Nucleus accumbens (tissue), 56 donors: ENCODE results near the gene COLEC11.
"Not testable (repeated sequence)": the region's sequence is repeated elsewhere in the genome, so short reads cannot be mapped to it uniquely, and the experiment has no call there.

Experiments
- DNase-seq, 56 donors: peaks; one replicate each; lab custom pipeline; 2025; lab: John Stamatoyannopoulos, UW

COLEC11 gene

DNA sequence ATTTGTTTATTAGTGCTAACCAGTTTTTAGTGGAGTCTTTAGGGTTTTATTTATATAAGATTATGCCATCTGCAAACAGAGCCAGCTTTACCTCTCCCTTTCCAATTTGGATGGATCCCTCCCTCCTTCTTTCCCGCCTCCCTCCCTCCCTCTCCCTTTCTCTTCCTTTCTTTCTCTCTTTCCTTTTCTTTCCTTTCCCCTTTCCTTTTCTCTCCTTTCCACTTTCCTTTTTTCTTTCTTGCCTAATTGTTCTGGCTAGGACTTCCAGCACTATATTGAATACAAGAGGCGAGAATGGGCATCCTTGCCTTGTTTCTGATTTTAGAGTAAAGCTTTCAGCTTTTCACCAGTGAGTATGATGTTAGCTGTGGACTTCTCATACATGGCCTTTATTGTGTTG lies 24.1 kb downstream of the COLEC11 start:
- no peak for DNase-seq

DNA sequence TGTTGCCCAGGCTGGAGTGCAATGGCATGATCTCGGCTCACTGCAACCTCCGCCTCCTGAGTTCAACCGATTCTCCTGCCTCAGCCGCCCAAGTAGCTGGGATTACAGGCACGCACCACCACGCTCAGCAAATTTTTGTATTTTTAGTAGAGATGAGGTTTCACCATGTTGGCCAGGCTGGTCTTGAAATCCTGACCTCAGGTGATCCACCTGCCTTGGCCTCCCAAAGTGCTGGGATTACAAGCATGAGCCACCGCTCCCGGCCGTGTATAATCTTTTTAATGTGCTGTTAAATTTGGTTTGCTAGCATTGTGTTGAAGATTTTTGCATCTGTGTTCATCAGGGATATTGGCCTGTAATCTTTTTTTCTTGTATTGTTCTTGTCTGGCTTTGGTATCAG lies 24.7 kb downstream of the COLEC11 start:
- not testable (repeated sequence) for DNase-seq

DNA sequence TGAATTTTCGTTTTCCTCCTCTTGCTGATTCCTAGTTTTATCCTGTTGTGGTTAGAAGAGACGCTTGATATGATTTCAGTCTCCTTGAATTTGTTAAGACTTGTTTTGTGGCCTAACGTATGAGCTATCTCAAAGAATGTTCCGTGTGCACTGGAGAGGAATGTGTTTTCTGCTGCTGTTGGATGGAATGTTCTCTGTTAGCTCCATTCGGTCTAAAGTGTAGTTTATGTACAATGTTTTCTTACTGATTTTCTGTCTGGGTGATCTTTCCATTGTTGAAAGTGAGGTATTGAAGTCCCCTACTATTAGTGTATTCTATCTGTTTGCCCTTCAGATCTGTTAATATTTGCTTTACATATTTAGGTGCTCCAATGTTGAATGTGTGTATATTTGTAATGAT lies 25.9 kb downstream of the COLEC11 start:
- DNase-seq = no peak

DNA sequence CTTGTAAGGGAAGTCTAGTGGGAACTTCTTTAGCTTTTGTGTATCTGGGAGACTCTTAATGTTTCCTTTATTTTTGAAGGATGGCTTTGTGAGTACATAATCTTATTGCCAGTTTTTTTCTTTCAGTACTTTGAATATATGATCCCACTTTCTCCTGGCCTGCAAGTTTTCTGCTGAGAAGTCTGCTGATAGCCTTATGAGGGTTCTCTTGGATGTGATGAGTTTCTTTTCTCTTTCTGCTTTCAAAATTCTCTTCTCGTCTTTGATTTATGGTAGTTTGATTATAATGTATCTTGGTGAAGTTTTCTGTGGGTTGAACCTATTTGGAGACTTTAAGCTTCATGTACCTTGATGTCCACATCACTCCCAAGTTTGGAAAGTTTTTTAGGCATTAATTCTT lies 28.1 kb downstream of the COLEC11 start:
- DNase-seq = no peak

DNA sequence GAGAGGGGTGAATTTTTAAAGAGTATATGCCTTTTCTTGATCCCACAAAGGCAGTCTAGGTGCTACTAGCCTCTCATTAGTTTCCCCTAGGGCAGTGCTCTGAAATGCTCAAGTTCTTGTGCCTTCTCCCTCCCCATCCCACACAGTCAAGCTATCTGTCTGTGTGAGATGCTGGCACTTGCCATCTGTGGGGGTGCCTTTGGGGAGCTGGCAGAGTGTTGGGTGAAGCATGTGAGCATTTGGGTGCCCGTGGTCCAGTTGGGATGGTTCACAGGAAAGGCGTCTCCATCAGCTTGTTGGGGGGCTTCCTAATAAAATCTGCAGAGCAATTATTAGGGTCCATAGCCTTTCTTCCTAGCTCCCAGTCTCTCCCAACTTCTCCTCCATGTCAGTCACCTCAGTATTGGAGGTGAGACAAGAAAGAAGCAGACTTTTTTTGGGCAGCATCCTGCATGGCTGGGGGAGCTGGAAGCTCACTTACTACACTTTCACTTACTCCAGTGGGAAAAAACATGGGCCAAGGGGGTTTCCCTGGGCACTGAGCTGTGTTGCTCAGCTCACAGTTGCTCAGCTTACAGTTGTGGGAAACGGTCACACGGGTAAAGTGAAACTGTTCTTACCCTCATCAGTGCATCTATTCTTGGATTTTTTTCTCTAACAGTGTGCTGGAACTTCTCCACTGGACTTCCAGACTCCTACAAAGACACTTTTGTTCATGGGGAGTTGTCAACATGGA lies 29.3 kb downstream of the COLEC11 start:
- no peak for DNase-seq

DNA sequence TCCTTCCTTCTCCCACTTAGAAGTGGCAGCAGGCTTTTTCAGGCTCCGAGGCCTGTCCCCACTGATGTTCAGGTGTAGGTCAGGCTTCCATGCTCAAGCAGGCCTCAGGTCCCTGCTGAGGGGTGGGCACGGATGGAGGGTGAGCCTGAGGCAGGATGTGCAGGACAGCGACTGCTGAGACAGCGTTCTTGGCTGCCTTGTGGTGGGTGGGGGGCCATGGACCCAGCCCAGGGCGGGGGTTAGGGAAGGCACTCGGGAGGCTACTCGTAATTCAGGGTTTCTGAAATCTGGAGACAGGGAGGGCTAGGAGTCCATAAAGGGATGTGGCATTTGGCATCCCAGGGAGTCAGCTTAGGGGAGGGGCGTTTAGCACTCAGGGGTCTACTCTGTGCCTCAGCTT lies 30.3 kb downstream of the COLEC11 start:
- no peak for DNase-seq

DNA sequence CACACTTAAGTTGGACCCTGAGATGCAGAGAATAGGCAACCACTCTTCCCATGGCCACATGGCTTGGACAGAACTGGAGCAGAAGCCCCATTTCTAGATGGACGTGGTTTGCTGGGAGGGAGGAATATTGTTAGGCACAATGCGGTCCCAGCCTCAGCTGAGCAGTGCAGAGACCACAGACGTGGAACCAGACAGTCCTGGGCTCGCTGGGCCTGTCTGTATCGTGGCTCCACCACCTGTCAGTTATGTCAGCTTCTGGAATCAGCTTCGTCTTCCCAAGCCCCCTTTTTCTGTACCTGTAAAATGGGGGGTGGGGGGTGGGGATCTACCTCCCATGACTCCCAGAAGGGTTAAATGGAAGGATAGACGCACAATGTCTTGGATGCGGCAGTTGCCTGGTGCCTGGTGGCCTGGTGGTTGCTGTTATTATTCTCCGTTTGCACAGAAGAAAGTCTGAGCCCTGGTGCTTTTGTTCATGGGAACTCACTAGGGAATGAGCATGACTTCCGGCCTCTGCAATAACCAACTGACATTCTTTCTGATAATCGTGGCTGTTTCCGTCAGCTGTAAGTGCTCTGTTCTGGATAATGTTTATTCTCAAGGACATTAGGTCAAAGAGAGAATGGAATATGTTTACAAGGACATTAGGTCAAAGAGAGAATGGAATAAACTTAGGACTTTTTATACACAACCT lies 31.4 kb downstream of the COLEC11 start:
- DNase-seq = no peak

DNA sequence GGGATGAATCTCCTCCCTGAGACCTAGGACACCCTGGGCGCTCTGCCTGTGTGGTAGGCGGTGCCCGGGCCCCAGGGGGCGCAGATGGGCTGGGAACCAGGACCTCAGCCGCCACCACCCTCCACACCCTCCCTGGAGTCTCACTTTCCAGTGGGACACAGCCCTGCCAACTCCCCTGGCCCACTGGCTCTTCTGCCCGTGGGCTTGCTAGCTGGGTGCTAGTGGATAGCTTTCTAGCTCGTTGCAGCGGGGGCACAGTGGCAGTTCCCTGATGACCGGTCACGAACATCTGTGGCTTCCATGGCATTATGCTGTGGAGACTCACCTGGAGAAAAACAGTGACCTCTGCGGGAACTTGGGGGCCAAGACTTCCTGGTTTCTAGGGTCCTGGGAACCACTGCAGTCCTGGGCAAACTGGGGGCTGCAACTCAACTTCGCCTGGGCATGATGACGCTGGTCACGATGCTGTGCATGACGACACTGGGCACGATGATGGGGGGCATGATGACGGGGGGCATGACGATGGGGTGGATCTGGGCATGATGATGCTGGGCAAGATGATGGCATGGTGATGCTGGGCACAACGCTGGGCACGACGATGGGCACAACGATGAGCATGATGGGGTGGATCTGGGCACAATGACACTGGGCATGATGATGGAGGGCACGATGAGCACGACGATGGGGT lies 32.0 kb downstream of the COLEC11 start:
- DNase-seq = no peak

DNA sequence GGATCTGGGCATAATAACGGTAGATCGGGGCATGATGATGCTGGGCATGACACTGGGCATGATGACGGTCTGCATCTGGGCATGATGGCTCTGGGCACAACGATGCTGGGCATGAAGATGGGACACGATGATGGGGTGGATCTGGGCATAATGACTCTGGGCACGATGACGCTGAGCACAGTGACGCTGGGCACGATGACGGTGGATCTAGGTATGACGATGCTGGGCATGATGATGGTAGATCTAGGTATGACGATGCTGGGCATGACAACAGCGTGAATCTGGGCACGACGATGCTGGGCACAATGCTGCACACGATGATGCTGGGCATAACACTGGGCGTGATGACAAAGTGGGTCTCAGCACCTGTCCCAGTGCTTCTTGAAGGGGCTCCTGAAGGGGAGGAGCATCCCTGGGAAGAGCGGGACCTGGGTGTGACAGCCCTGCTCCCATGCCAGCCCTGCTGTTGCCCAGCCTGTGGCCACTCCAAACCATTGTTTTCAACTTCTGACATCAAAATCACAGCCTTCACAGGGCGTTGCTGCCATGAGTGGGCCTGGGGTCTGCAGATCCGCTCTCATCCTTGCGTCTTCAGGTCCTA lies 32.7 kb downstream of the COLEC11 start:
- DNase-seq = no peak

DNA sequence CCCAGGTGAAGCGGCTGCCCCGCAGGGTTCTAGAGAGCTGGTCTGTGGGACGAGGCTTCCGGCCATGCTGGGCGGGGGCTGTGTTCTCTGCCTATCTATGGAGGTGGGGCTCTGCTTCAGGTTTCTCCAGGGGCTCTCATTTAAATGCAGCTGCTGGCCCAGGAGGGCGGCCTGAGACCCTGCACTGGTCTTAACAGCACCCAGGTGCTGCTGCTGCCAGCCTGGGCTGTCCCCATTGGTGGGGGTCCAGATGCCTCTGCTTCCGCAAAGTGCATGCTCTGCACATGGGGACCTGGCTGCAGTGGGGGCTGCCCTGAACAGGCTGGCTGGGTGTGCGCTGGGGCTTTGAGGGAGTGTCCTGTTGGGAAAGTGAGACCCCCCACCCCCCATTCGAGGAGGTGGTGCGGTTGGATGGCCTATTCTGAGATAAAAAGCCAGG lies 33.3 kb downstream of the COLEC11 start:
- no peak for DNase-seq

DNA sequence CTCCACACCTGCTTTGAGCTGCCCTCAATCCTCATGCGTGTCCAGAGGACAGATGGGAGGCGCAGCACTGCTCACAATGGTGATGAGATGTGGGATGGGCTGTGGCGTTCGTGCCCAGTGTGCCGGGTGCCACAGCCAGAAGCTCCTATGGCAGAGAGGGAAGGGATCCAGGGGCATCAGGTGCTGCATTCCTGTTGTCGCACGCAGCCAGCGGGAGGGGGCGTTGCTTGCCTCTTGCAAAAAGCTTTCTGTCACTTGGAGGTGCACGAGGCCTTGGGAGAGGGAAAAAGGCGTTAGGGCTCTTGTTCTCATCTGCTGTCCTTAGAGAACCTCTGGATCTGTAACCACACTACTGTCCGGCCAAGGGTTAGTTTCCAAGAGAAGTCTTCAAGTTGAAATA lies 33.9 kb downstream of the COLEC11 start:
- no peak for DNase-seq

DNA sequence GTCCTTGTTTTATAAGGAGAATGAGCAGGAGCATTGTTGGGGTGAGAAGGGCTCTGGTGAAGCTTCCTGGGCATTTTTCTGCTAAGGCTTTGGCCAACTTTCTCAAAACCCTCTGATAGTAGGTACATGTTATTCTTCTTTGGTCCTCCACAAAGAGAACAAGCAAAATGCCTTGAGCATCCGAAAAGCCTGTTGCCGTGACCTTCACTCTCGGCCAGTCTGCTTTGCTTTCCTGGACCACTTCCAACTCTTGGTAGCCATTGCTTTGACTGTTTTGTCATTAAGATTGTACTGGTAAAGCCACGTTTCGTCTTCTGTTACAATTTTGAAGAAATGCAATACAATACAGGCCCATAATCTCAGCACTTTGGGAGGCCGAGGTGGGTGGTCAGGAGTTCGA lies 35.7 kb downstream of the COLEC11 start:
- DNase-seq = no peak

DNA sequence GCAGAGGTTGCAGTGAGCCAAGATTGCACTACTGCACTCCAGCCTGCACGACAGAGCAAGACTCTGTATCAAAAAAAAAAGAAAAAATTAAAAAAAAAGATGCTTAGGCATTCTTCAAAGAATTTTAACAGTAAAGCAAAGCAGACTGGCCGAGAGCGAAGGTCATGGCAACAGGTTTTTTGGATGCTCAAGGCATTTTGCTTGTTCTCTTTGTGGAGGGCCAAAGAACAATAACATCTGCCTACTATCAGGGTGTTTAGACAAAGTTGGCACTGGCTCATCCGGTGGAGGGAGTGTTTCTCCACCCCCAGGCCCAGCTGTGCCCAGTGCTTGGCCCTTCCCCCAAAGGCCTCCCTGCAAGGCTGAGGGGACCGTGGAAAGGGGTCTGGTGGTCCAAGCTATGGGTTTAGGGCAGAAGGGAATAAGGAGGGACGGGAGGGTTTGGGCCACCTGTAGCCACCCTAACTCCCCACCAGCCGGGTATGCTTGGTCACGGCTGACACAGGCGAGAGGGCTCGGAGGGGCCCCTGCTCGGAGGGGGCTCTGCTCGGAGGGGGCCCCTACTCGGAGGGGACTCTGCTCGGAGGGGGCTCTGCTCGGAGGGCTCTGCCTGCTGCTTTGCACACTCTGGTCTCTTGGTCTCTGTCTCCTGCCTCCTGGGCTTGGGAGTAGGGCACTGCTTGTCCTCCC lies 36.4 kb downstream of the COLEC11 start:
- no peak for DNase-seq

DNA sequence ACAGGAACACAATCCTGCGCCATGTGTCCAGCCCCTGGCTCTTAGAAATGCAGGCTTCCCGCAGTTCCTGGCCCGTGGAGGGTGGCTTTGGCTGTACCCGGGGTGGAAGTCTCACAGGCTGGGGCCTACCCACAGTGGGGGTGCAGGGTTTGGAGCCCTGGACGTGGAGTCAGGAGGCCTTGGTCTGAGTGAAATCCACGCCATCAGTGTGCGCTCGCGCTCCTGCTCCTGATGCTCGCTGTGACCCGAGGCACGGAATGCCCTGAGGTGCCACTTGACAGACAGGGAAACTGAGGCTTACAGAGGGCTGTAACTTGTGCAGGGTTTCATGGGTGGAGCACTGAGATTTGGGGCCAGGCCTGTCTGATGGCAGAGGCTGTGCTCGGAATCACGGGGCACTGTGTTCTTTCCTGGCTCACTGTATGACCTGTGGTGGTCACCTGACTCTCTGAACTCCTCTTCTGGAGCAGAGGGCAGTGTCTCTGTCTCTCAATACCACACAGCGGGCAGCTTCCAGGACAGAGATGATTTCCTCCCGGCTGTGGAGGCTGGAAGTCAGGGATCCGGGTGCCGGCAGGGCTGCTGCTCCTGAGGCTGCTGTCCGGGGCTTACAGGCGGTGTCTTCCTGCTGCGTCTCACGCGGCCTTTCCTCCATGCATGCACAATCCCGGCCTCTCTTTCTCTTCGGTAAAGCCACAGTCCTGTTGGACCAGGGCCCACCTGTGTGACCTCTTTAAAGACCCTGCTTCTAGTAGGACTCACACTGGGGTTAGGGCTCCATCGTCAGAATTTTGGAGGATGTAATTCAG lies 37.1 kb downstream of the COLEC11 start:
- no peak for DNase-seq

DNA sequence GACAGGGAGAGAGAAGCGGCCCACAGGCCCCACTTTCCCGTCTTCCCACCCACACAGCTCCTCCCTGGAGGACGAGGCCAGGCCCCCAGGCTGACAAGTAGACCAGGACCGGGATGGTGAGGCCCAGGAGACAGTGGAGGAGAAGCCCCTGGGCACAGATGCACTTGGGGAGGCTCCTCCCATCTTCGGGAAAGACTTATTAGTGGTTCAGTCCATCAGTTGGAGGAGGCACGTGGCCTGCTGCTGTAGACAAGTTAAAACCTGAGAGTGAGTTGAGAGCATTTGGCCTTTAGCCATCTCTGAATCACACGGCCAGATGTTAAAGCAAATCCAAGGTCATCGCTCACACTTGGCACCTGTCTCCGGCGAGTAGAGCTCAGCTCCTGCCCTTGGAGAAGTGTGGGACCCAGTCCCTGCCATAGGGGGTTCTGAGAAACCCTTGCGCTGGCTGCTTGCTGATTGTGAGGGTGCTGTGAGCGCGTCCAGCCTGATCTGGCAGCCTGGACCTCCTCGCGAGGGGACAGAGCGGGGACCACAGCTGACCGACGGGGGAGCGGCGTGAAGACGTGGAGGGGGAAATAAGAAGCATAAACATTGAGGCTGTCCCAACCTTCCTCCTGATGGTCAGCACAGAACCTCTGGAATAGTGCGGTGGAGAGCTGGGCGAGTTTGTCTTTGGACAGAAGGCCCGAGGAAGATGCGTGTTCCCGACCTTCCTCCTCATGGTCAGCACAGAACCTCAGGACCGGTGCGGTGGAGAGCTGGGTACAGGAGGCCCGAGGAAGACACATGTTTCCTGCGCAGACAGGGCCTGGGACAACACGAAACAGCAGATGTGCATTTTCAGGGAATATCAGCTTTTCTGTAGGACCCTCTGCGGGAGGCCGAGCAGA lies 38.4 kb downstream of the COLEC11 start:
- DNase-seq = no peak

DNA sequence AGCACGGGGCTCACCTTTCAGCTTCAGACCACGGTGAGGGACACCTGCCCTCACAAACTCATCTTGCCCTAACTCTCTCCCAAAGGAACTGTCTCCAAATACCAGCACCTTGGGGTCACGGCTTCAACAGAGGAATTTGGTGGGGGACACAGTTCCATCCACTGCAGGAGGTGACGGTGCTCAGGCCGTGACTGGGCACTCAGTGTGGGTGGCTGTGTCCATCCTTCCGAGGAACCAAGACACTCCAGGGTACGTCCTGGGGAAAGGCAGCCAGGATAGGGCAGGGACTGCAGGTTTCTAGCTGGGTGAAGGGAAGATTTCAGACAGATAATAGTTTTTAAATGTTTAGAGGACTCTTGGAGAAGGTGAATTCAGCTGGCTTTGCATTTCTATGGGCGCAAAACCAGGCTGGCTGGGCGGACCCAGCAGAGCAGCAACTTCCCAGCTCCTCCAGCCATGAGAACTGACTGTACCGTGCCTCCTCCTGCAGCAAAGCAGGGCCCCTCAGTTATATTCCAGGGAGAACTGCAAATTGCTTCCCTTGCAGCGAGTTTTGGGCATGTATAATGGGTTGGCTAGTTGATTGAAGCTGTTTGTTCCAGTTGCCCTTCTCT lies 39.2 kb downstream of the COLEC11 start:
- no peak for DNase-seq

DNA sequence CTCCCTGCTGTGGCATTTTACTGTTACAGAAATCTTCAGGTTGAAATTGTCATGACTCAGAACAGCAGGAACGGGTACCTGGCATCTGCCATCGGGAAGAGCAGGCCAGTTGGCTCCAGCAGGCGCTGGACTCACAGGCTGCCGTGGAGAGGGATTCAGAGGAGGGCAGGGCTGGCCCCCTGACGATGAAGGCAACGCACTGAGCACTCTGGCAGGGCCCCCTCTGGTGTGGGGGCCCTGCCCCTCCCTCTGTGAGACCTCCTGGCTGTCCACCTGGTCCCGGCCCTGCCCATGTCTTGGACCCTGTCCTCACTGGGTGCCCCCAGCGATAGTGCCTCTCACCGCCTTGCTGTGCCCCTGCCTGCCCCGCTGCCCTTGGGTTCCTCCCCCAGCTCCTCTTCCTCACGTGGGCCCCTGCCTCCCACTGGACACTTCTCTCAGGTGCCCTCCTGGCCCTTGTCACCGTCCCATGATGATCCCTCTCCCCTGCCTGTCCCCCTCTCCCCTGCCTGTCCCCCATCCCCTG lies 39.7 kb downstream of the COLEC11 start:
- no peak for DNase-seq
